ENCODE data around the gene CASQ1.

The CASQ1 gene

DNA sequence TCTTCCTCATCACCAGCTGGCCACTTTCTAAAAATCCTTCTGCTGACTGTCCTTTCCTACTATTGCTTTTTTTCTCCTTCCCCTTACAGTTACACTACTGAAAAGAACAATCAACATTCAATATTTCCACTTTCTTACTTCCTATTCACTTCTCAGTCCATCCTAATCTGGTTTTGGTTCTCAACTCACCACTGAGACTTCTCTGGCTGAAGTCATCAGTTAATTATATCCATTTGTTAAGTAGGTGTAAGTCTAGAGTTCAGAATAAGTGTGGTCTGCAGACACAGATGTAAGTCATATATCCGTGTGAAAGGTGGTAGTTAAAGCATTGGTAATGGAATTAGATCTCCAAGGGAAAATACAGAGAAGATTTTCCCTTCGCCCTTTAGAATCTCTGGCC lies 36.2 kb downstream of the CASQ1 start:
- no peak for DNase-seq (ENCODE audit: low read depth)

DNA sequence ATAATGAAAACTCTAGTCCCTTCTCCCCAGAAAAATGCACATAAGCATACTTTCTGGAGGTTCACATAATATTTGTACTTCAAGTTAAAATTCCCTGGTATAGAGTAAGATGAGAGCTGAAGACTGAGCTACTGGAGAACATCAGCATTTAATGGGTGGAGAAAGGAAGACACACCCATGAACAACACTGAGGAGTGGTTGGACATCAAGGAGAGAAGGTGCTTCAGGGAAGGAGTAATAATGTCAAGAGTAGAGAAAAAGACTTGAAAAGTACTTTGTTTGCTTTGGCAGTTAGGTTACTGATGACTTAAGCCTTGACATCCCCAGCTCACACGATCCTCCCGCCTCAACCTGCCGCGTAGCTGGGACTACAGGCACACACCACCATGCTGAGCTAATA lies 36.7 kb downstream of the CASQ1 start:
- no peak for DNase-seq (ENCODE audit: low read depth)

DNA sequence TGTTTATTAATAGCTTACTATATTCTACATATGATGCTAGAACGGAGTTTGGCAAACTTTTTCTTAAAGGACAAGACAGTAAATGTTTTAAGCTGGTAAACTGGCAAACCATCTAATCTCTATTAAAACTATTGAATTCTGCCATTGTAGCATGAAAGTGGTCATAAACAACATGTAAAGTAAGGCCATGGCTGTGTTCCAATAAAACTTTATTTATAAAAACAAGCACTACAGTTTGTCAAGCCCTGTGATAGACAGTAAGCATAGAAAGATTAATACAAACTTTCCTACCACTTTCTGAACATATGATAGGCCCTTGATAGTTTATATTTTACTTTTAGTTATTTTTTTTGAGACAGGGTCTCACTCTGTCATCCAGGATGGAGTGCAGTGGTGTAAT lies 37.2 kb downstream of the CASQ1 start:
- DNase-seq (ENCODE audit: low read depth): no peak

DNA sequence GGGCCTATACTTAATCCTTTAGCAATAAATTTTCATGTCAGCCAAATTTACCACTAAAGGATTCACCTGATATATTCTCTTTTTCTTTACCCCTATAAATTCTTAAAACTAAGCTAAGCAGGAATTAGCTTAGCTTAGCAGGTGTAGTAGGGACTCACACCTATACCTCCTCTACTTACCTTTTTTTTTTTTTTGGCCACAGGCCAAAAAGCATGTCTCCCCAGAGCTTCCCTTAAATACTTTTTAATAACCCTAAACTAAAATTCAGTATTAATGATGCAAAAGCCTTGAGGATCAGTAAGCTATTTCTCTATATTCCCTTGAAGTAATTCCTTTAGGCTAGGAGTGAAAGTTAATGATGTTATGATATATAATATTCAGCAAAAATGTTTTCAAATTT lies 38.1 kb downstream of the CASQ1 start:
- DNase-seq (ENCODE audit: low read depth): no peak

DNA sequence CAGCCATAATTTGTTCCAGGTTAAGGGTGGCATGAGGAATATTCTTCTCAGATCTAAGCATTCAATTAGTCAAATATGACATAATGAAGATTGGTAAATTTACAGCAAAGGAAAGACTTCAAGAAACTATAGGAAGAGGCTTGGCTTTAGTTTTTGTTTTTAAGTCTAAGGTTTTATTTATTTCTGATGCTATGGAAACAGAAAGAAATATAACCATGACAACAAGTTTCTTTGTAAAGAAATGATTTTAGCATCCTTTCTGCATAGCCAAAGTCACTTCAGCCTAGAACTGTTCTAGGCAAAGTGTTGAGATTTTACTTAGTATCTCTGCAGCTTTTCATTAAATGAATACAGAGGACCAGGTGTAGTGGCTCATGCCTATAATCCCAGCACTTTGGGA lies 42.5 kb downstream of the CASQ1 start:
- no peak for DNase-seq (ENCODE audit: low read depth)

DNA sequence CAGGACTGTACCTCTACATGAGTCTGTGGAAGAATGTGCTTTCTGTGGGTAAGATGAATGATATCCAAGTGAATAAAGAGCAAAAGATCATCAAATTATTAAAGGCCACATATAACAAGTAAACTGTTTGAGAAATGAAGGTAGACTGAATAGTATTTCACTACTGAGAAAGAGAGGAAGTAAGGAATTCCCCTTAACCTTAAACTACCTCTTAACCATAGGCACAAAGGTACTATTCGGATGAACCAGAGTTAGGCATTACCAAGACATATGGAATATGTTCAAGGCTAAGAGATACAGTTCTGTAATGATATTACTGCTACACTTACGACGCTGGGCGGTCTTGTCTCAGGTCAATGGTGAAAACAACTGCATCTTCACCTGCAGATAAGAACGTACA lies 46.4 kb downstream of the CASQ1 start:
- no peak for DNase-seq (ENCODE audit: low read depth)

DNA sequence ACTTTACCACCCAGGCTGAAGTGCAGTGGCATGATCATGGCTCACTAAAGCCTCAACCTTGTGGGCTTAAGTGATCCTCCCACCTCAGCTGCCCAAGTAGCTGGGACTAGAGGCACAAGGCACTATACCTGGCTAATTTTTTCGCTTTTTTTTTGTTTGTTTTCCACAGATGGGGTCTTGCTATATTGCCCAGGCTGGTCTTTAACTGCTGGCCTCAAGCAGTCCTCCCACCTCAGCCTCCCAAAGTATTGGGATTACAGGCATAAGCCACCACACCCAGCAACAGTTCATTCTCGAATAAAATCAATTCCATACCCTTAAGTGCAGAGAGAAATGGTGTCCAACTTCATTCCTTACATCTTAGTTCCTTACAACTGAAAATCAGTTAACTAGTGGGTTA lies 47.2 kb downstream of the CASQ1 start:
- DNase-seq (ENCODE audit: low read depth): no peak

DNA sequence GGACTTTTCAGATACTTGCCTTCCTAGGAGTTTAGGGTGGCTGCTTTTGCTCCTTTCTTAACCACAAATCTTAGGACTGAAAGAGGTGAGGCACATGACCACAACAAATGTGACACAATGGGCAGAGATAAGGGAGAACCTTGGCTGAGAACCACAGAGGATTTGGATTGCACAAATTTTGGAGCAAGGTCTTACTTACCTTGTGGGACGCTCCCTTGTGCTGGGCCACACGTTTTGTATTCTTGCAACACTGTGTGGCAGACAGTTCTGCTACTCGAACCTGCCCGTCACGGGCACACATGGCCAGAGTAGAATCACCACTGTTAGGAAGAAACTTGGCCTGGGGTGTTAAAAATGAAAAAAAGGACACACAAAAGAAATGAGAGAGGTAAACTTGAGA lies 48.0 kb downstream of the CASQ1 start:
- no peak for DNase-seq (ENCODE audit: low read depth)

DNA sequence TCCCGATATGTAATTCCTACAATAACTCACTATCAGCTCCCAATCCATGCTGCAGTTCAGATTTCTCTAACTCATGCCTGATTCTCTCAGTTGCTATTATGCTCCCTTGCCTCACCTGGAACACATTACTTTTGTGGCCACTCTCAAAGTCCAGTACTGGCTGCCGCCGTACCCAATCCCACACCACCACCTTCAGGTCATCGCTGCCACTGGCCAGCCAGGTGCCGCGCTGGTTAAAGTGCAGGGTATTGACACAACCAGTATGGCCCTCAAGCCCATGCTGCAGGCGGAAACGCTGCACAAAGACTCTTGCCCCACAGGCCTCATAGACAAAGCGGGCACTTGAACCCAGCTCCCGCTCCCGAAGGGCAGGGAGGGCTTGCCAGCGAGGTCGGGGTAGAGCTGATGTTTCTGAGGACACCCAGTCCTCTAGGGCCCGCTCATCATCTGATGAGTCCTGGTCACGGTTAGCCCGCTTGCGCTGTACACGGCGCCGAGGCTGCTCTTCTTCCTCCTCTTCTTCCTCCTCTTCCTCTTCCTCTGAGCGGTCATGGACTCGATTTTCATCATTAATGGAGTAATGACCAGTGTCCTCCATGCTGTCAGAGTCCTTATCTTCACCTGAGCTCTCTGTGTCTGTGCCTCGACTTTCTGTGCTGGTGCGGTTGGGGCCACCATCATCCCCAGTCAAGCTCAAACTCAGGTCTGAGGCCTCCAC lies 49.4 kb downstream of the CASQ1 start:
- DNase-seq (ENCODE audit: low read depth): no peak

DNA sequence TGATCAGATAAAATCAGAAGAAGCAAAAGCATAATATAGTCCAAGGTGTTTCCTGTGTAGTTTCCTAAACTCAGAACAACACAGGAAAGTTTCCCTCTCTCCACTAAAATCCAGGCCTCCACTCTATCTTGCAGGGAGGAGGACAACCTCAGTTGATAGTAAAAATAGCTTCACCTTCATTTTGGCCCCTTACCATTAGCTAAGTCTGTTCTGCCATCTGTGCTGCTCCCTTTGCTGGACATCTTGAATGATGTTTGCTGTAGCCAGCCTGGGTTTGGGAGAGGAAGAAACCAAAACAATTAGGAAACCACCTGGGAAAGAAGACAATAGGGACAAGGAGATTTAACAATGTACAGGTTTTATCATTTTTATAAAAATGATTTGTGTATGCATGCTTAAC lies 53.4 kb downstream of the CASQ1 start:
- DNase-seq (ENCODE audit: low read depth): no peak

DNA sequence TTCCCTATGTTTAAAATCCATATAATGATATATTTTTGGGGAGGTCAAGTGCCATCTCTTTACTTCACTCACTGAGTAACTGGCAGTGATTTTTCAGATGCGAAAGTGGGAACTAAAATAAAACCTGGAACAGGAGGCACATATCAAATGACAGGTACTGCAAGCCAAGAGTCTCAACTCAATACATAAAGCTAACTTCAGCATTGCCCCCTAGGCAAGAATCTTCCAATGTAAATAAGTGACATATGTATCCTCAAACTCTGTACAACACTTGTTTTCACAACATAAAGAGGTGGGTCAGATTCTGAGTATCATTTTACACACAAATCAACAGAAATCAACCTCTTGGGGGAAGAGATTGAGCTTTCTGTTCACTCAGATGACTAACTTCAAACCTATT lies 53.8 kb downstream of the CASQ1 start:
- DNase-seq (ENCODE audit: low read depth): no peak

DNA sequence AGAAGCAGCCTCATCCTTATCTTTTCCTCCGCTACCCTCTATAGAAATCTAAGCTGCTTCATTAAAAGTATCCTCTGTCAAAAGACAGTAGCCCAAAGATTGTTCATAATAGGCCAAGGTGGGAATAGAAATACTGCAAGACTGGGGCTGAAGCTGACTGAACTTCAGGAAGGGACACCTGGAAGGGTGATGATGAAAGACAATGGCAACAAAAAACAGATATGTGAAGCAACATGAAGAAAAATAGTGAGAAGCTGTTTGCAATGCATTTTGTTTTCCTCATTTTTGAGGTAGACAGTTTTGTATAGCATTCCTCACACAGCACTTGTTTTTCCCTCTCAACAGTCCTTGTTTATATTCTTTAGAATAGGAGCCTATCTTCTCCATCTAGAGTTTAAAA lies 55.1 kb downstream of the CASQ1 start:
- no peak for DNase-seq (ENCODE audit: low read depth)

DNA sequence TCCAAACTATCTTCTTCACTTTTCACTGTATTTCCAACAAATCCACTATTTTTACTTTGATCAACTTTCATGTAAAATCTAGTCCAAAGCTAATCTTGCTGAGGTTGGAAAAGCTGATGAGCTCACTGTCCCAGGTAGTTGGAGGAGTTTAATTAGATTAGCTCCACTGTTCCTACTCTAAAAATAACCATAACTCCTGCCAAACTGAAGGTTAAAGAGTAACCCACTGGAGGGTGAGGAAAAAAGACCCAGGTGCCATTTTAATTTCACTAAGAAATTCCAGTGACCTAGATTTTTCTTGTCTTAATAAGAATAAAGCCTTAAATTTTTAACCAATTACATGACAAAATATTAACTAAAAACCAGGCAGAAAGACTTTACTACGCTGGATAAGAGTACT lies 56.7 kb downstream of the CASQ1 start:
- DNase-seq (ENCODE audit: low read depth): no peak

DNA sequence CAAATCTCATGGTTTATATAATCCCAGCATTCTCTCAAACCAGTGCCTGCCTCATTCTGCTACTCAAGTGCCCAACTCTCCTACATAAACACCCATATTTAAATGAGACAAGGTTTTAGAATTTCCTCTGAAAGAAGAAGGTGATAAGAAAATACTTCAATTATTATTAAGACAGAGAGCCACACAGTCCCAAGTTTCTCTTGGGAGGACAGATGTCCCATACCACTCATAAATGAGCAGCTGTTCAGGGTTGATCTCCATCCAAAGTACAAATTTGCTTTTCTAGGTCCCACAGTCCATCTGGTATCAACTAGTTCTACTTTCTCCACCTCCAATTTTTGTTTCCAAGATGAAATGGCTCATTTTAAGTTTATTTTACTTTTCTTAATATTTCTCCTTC lies 60.6 kb downstream of the CASQ1 start:
- DNase-seq (ENCODE audit: low read depth): no peak
